ENCODE results near the gene PRR15. TPM values are rescaled to one million over a fixed set of nuclear protein-coding genes. Genes with fewer than 3 reads are reported as not detected.

PRR15 gene
- total RNA-seq, 2 donors from 2014 or later: not detected

- Mint-ChIP-seq H3K9me3 (no peaks in the 10 kb centered on the region), H3K36me3 (ENCODE audit: low read depth) (no peaks in the 10 kb centered on the region), H3K27ac (no peak overlapping the region), H3K4me3 (no peak overlapping the region), H3K4me1 (no peaks in the 10 kb centered on the region), H3K27me3 (peaks cover 2% of the 10 kb centered on the region)
- ATAC-seq (replicated peaks): no peak
Observed at GRCh38 chr7:29609162-29610037, 45.8 kb downstream of the PRR15 start.

- ATAC-seq (replicated peaks): no peak
- H3K36me3 Mint-ChIP-seq (ENCODE audit: low read depth): no peaks in the 10 kb centered on the region
- no peak overlapping the region for H3K27ac Mint-ChIP-seq
- H3K4me3 Mint-ChIP-seq: no peak overlapping the region
- H3K4me1 Mint-ChIP-seq: no peaks in the 10 kb centered on the region
- H3K27me3 Mint-ChIP-seq: peaks cover 6% of the 10 kb centered on the region
- H3K9me3 Mint-ChIP-seq: no peaks in the 10 kb centered on the region
Observed at GRCh38 chr7:29610086-29610485, 46.5 kb downstream of the PRR15 start.

- no peaks in the 10 kb centered on the region for H3K9me3 Mint-ChIP-seq
- H3K4me3 Mint-ChIP-seq: no peak overlapping the region
- H3K4me1 Mint-ChIP-seq: no peaks in the 10 kb centered on the region
- no peaks in the 10 kb centered on the region for H3K36me3 Mint-ChIP-seq (ENCODE audit: low read depth)
- H3K27me3 Mint-ChIP-seq: peaks cover 15% of the 10 kb centered on the region
- no peak for ATAC-seq (replicated peaks)
- H3K27ac Mint-ChIP-seq: no peak overlapping the region
Observed at GRCh38 chr7:29611941-29612544, 48.4 kb downstream of the PRR15 start.

- H3K4me3 Mint-ChIP-seq: no peak overlapping the region
- H3K9me3 Mint-ChIP-seq: no peaks in the 10 kb centered on the region
- no peak overlapping the region for H3K27ac Mint-ChIP-seq
- H3K4me1 Mint-ChIP-seq: no peaks in the 10 kb centered on the region
- H3K36me3 Mint-ChIP-seq (ENCODE audit: low read depth): no peaks in the 10 kb centered on the region
- H3K27me3 Mint-ChIP-seq: peaks cover 18% of the 10 kb centered on the region
- ATAC-seq (replicated peaks): no peak
Observed at GRCh38 chr7:29612596-29612995, 49.0 kb downstream of the PRR15 start.

DNA sequence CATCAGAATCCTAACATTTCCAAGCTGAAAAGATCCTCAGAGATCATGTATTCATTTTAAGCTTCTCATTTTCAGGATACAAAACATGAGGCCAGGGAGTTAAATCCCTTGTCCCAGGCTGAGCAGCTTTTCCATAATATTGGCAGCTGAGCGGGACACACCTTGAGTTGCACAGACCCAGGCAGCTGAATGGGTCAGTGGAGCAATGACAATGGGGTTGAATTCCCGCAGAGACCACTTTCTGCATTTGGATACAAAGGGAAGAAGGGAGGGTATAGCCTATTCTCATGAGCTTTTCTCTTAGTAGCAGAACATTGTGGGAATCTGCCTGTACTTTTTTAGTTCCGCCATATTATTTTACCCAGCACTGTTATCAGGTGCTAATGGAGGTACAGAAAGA, 49.5 kb downstream of the PRR15 start:
- Mint-ChIP-seq H3K27me3 (peaks cover 18% of the 10 kb centered on the region), H3K4me3 (no peak overlapping the region), H3K9me3 (no peaks in the 10 kb centered on the region), H3K36me3 (ENCODE audit: low read depth) (no peaks in the 10 kb centered on the region), H3K27ac (no peak overlapping the region), H3K4me1 (no peaks in the 10 kb centered on the region)
- ATAC-seq (replicated peaks): no peak

DNA sequence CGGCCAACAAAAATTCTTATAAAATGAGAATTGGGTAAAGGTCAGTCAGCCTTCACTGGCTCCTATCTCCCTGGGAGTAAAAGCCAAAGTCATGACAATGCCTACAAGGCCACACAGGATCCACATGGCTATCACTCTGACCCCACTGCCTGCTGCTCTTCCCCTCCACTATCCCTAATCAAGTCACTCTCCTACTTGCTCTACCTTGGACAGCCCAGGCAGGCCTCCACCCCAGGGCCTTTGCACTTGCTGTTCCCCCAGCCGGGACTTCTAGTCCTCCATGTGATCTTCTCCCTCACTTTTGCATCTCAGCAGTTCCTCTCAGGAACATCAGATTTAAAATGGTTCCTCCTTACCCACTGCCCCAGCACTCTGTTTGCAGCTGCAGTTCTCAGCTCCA, 50.6 kb downstream of the PRR15 start:
- no peak for ATAC-seq (replicated peaks)
- Mint-ChIP-seq H3K9me3 (no peaks in the 10 kb centered on the region), H3K27ac (no peak overlapping the region), H3K4me3 (no peak overlapping the region), H3K36me3 (ENCODE audit: low read depth) (no peaks in the 10 kb centered on the region), H3K27me3 (peaks cover 21% of the 10 kb centered on the region), H3K4me1 (no peaks in the 10 kb centered on the region)

Other genes starting within 250 kb of the PRR15 start
- gene WIPF3, start 242.7 kb downstream of the PRR15 start, total RNA-seq: not detected